Aorta (tissue), 5 donors: ENCODE measurements around the gene RPN2. TPM values are rescaled to one million over a fixed set of nuclear protein-coding genes. Genes with fewer than 3 reads are reported as not detected.

Experiments
- ATAC-seq: fragments of 200-7000 bp; cut with Tn5 transposase; one replicate; pipeline ENCODE4 v1.9.1; 2022; ENCODE audit warnings: moderate library complexity; ENCODE audit not compliant: low FRiP score
- DNase-seq, 2 donors: peaks; one replicate each; pipeline ENCODE4 v3.0.0-alpha.2; 2020
- H3K27ac ChIP-seq, 2 donors: one replicate each; pipeline ENCODE4 v1.5.1; 2013; ENCODE audit warnings: low read length in 2 of 2, mild to moderate bottlenecking in 2 of 2, moderate library complexity in 2 of 2, control low read depth in 1 of 2, inconsistent platforms in 1 of 2, low read depth in 1 of 2
- H3K27me3 ChIP-seq, 2 donors: one replicate each; pipeline ENCODE4 v1.6.1; 2013; ENCODE audit warnings: control low read depth in 1 of 2, low read length in 1 of 2, mild to moderate bottlenecking in 1 of 2, moderate library complexity in 1 of 2; ENCODE audit not compliant: insufficient read depth in 2 of 2, control insufficient read depth in 1 of 2
- H3K36me3 ChIP-seq, 2 donors: one replicate each; pipeline ENCODE4 v1.6.1; 2013; ENCODE audit warnings: control low read depth in 1 of 2, low read length in 1 of 2, mild to moderate bottlenecking in 1 of 2; ENCODE audit not compliant: insufficient read depth in 2 of 2, control insufficient read depth in 1 of 2
- H3K4me1 ChIP-seq, 2 donors: one replicate each; pipeline ENCODE4 v1.6.1; 2013; ENCODE audit warnings: low read length in 2 of 2, control low read depth in 1 of 2, mild to moderate bottlenecking in 1 of 2, moderate library complexity in 1 of 2; ENCODE audit not compliant: insufficient read depth in 2 of 2, control insufficient read depth in 1 of 2
- H3K4me3 ChIP-seq, 2 donors: one replicate each; pipeline ENCODE4 v1.5.1; 2013; ENCODE audit warnings: low read length in 2 of 2, control low read depth in 1 of 2, mild to moderate bottlenecking in 1 of 2
- H3K9me3 ChIP-seq: one replicate; pipeline ENCODE4 v1.6.1; 2013; ENCODE audit warnings: mild to moderate bottlenecking, low read length; ENCODE audit not compliant: control insufficient read depth
- WGBS, 2 donors: extraction: QIAGEN DNeasy Blood & Tissue Kit; methylation state at CpG; one replicate each; pipeline ENCODE4 v1.1.7; 2013; 5-methylcytosine and 5-hydroxymethylcytosine counted together
- intact Hi-C, 2 donors: fragments of 100-400 bp; cut with DNase I; formaldehyde crosslinking; loops; one replicate each; pipeline versions ENCODE4 v1.14.2 to v1.15.0; 2022
- polyA plus RNA-seq, 2 donors: library from polyadenylated mRNA; stranded (reverse); fragments of 200-250 nt; gene quantifications; one replicate each; pipeline ENCODE4 v1.2.3, GENCODE V29; 2013
- total RNA-seq, 2 donors: library from RNA; stranded (reverse); fragmentation: NEBNext Ultra II Directional; extraction: Animal tissue kit (Norgen Biotek cat#: 25700); gene quantifications; one replicate each; pipeline ENCODE4 v1.2.1, GENCODE V29; 2021
- donor health status: healthy with polysubstance abuse.
- donor health status: Bipolar disorder and iron deficiency.
- donor health status: DM: no; HTN: no; CAD: no.
- donor health status: DM: no; HTN: no; CAD: no.
- donor health status: DM: yes; HTN: yes; CAD: no.

The RPN2 gene
- total and polyA plus RNA-seq, 4 donors = 47.2 to 137 (median 121) TPM

DNA sequence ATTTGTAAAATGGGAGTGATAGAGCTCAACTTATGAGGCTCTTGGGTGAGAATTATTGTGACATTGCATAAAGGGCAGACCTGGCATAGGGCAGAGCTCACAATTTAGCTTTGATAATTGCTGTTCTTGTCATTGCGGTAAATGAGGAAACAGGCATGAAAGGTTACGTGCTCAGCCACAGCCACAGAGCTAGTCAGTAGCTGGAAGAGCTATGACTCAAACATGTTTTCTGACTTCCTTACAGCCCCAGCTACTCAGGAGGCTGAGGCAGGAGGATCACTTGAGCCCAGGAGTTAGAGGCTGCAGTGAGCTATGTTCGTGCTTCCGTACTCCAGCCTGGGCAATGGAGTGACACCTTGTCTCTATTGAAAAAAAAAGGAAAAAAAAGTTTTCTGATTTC, 86.0 kb downstream of the RPN2 start:
- H3K27me3 ChIP-seq = no peaks in the 10 kb centered on the region
- DNase-seq (peak in 1 of 2 donors; percentile 11), ATAC-seq (no peak)
- no peak overlapping the region for H3K27ac ChIP-seq
- WGBS, 2 donors = 95 to 96% methylated on average over 4 of the region's 4 CpGs
- H3K4me3 ChIP-seq = no peak overlapping the region
- no peaks in the 10 kb centered on the region for H3K4me1 ChIP-seq
- no peaks in the 10 kb centered on the region for H3K36me3 ChIP-seq
- no peaks in the 10 kb centered on the region for H3K9me3 ChIP-seq
- intact Hi-C loops = loop anchor here in 1 of 2 donors (10.0 kb wide), 1 partner anchor 70 kb away; no protein-coding TSS in a partner anchor

DNA sequence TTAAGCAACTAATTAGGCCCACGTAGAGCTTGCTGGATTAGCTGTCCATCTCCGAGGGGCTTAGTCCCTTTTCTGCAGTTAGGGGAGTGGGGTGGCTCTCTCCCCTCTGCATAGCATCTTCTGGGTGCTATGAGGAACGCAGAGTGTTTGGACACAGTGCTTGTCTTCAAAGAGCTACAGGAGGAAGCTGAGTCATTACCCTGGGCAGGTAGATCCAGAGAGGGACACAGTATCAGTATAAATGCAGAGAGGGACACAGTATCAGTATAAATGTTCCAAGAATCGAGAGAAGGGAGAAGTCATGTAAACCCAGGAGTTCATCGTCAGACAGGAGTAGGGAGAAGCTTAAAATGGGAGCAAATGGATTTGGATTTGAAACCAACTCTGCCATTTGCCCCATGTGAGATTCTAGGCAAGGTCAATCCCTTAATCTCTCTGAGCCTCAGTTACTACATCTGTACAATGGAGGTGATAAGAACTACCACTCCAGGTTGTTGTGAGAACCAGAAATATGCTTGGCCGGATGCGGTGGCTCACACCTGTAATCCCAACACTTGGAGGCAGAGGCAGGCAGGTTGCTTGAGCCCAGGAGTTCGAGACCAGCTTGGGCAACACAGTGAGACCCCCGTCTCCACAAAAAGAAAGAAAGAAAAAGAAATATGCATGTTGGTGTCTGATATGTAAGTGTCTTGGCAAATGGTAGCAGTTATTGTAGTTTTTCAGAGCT, 88.0 kb downstream of the RPN2 start:
- no peak for ATAC-seq

GRCh38 chr20:37267667-37268313, 88.7 kb downstream of the RPN2 start:
- Histone ChIP-seq H3K36me3 (no peaks in the 10 kb centered on the region), H3K4me3 (no peak overlapping the region), H3K27me3 (no peaks in the 10 kb centered on the region), H3K4me1 (no peaks in the 10 kb centered on the region), H3K27ac (no peak overlapping the region), H3K9me3 (no peaks in the 10 kb centered on the region)
- DNase-seq (peak in 1 of 2 donors; percentile 59), ATAC-seq (no peak)
- intact Hi-C loops = loop anchor here (2.0 to 10.0 kb wide), 2 partner anchors 73 to 267 kb away; no protein-coding TSS in a partner anchor
- WGBS, 2 donors = 70 to 72% methylated on average over 15 of the region's 15 CpGs

More for the DNA sequence above, 88.0 kb downstream of the RPN2 start:
- no peaks in the 10 kb centered on the region for H3K9me3 ChIP-seq
- no peak overlapping the region for H3K4me3 ChIP-seq
- peak in 1 of 2 donors; percentile 40 for DNase-seq
- WGBS, 2 donors = 83 to 88% methylated on average over 9 of the region's 9 CpGs
- no peaks in the 10 kb centered on the region for H3K27me3 ChIP-seq
- H3K36me3 ChIP-seq = no peaks in the 10 kb centered on the region
- intact Hi-C loops = loop anchor here in 1 of 2 donors (10.0 kb wide), 1 partner anchor 72 kb away; no protein-coding TSS in a partner anchor
- no peaks in the 10 kb centered on the region for H3K4me1 ChIP-seq
- H3K27ac ChIP-seq = no peak overlapping the region

GRCh38 chr20:37270576-37271420, 91.7 kb downstream of the RPN2 start:
- WGBS, 2 donors = 86 to 89% methylated on average over 12 of the region's 12 CpGs
- peak; percentile 54 to 62 for DNase-seq
- ATAC-seq = peak; percentile 56
- Histone ChIP-seq H3K27me3 (no peaks in the 10 kb centered on the region), H3K4me1 (no peaks in the 10 kb centered on the region), H3K4me3 (no peak overlapping the region), H3K27ac (no peak overlapping the region), H3K36me3 (no peaks in the 10 kb centered on the region), H3K9me3 (no peaks in the 10 kb centered on the region)
- intact Hi-C loops = loop anchor here in 1 of 2 donors (2.0 kb wide), 1 partner anchor 114 kb away; no protein-coding TSS in a partner anchor

- no peaks in the 10 kb centered on the region for H3K9me3 ChIP-seq
- intact Hi-C loops = loop anchor here in 1 of 2 donors (2.0 kb wide), 1 partner anchor 113 kb away; no protein-coding TSS in a partner anchor
Measured at GRCh38 chr20:37271421-37271768, 92.3 kb downstream of the RPN2 start.

GRCh38 chr20:37273988-37274387, 94.9 kb downstream of the RPN2 start:
- Histone ChIP-seq H3K4me1 (no peaks in the 10 kb centered on the region), H3K27ac (no peak overlapping the region), H3K4me3 (no peak overlapping the region), H3K36me3 (no peaks in the 10 kb centered on the region), H3K27me3 (no peaks in the 10 kb centered on the region), H3K9me3 (no peaks in the 10 kb centered on the region)
- intact Hi-C loops = no loop called here
- ATAC-seq = no peak
- 92 to 100% methylated on average over 1 of the region's 1 CpG for WGBS, 2 donors
- no peak for DNase-seq

More at GRCh38 chr20:37271421-37271768, 92.3 kb downstream of the RPN2 start:
- H3K4me1 ChIP-seq = no peaks in the 10 kb centered on the region
- no peak overlapping the region for H3K4me3 ChIP-seq
- ATAC-seq (no peak), DNase-seq (no peak)
- WGBS, 2 donors = 87 to 88% methylated on average over 3 of the region's 3 CpGs
- H3K27ac ChIP-seq = no peak overlapping the region
- no peaks in the 10 kb centered on the region for H3K27me3 ChIP-seq
- H3K36me3 ChIP-seq = no peaks in the 10 kb centered on the region

GRCh38 chr20:37274851-37275524, 95.9 kb downstream of the RPN2 start:
- H3K27ac ChIP-seq = no peak overlapping the region
- H3K4me3 ChIP-seq = no peak overlapping the region
- intact Hi-C loops = loop anchor here in 1 of 2 donors (5.0 kb wide), 1 partner anchor 107 kb away; no protein-coding TSS in a partner anchor
- no peak for ATAC-seq
- no peaks in the 10 kb centered on the region for H3K9me3 ChIP-seq
- no peak for DNase-seq
- H3K4me1 ChIP-seq = no peaks in the 10 kb centered on the region
- H3K27me3 ChIP-seq = no peaks in the 10 kb centered on the region
- 40 to 43% methylated on average over 5 of the region's 5 CpGs for WGBS, 2 donors
- H3K36me3 ChIP-seq = no peaks in the 10 kb centered on the region
